K562 treated with DMSO at 1 percent for 4 hours (cell line): Measurements from ENCODE around the gene FAR1. TPM values are rescaled to one million over a fixed set of nuclear protein-coding genes. Genes with fewer than 3 reads are reported as not detected.

Source experiments
- total RNA-seq: library from RNA; unstranded; fragments of 300-600 nt; gene quantifications from 2 replicates; pipeline ENCODE4 v1.2.3, GENCODE V29; 2022; ENCODE audit not compliant: insufficient read depth

FAR1 gene, protein sequence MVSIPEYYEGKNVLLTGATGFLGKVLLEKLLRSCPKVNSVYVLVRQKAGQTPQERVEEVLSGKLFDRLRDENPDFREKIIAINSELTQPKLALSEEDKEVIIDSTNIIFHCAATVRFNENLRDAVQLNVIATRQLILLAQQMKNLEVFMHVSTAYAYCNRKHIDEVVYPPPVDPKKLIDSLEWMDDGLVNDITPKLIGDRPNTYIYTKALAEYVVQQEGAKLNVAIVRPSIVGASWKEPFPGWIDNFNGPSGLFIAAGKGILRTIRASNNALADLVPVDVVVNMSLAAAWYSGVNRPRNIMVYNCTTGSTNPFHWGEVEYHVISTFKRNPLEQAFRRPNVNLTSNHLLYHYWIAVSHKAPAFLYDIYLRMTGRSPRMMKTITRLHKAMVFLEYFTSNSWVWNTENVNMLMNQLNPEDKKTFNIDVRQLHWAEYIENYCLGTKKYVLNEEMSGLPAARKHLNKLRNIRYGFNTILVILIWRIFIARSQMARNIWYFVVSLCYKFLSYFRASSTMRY
- 25.8 and 26.1 TPM in 2 replicates for total RNA-seq

DNA sequence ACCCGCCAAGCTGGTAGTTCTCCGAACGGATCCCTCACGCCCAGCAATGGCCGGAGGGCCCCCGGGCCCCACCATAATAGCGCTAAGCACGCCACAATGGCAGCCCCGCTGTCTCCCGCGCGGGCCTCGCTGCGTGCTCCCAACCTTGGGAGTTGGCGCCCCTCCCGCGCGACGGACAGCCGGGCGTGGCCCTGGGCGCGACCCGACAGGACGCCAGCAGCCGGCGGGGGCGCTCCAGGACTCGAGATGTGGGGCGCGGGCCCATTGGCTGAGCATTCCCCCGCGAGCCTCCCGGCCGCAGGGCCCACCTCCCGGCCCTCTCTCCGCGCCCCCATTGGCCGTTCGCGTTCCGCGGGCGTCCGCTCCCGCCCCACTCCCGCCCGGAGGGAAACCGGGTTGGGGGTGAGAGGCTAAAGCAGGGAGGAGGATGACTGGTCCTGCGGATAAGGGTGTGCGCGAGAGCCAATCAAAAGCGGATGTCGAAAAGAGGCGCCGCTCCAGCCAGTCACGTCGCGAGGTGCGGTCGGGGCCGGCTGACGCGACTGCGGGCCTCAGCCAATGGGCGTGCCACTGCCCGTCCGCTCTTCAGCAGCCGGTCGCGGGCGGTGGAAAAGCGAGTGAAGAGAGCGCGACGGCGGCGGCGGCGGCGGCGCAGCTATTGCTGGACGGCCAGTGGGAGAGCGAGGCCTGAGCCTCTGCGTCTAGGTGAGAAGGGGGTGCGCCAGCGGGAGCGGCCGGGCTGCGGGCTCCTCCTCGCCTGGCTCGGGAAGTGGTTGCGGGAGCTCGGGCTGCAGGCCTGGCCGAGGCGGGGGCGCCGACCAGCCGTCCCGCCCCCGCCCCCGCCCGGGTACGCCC is at the start of gene FAR1:
Gene FAR1, plus strand, starts transcription at position 567 of the 855 bp plus-strand sequence. CDS start 26,098 bp downstream, outside the sequence.

Other genes starting within 250 kb of the FAR1 start
- gene BTBD10, start 205.4 kb upstream of the FAR1 start, total RNA-seq, result 10.5 and 11.9 TPM in 2 replicates
- gene PTH, start 172.7 kb upstream of the FAR1 start, total RNA-seq, result not detected in 2 replicates